HTR-8/SVneo (cell line): ENCODE measurements around the gene ABTB1.
A peak's percentile ranks its signal among the peaks of the same experiment; 100 is the strongest.
"Not testable (repeated sequence)": the region's sequence is repeated elsewhere in the genome, so short reads cannot be mapped to it uniquely, and the experiment has no call there.

Source experiments
- DNase-seq: peaks from one replicate; pipeline ENCODE4 v3.0.0; 2011; ENCODE audit warnings: low spot score, mixed read lengths; ENCODE audit not compliant: insufficient read length
- FAIRE-seq: peaks from 2 replicates; lab custom pipeline; 2011; peaks lifted over from hg19 to GRCh38; lab: Jason Lieb, UNC

The ABTB1 gene

DNA sequence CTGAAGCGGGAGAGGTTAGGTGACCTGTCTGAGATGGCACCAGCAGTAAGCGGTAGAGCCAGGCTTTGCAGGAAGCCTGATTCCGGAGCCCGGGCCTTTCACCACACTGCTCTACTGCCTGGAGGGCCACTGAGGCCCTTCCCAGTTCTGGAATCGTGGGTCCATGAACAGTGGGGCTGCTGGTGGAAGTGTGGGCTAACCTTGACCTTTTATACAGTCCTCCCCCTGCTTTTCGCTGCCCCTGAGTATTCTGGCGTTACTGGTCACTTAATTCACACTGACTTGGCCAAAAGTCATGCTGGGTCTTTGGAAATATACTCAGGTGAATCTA, 2.6 kb upstream of the ABTB1 start:
- FAIRE-seq (no peak), DNase-seq (no peak)

- no peak for FAIRE-seq
- no peak for DNase-seq
Measured at GRCh38 chr3:127670761-127671522, 1.8 kb upstream of the ABTB1 start.

GRCh38 chr3:127671523-127672428, 976 bp upstream of the ABTB1 start:
- peak; percentile 74 for FAIRE-seq
- DNase-seq: no peak

DNA sequence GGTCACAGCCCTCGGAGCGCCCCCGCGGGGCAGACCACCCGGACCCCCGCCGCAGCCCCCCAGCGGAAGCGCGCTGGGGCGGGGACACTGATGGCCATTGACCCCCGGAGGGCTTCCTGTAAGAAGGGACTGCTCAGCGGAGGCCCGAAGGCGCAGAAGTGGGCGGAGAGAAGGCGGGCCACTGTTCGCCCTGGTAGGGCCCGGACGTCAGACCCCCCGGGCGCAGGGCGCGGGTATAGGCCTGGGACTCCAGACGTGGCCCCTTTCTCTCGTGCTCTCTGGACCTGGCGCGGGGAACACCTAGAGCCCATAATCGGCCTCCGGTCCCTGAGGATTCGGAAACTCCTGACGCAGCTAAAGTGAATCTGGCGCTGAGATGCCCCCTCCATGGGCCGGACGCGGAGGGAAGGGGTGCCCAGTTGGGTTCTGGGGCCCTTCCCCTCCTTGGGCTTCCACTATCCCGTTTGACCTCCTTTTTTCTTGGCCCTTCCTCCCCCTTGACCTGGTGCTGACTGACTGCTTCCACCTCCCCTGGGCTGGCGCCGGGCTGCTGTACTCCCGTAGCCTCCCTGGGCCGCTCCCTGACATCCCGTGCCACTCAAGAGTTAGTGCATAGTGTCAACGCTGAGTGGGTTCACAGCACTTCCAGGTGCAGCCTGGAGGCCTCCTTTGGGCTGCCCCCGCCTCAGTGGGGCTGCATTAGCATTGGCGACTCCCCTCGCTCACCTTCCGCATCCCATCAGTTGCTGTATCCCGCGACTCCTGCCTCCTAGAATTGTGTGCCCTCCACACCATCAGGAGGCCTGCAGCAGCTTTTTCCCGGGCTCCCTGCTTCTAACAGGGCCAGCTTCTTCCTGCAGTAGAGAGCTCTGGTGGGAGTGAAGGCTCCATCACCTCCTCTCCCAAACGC, 694 bp downstream of the ABTB1 start:
- FAIRE-seq: no peak
- DNase-seq: no peak

GRCh38 chr3:127674101-127674721, 1.5 kb downstream of the ABTB1 start:
- FAIRE-seq (no peak), DNase-seq (no peak)

DNA sequence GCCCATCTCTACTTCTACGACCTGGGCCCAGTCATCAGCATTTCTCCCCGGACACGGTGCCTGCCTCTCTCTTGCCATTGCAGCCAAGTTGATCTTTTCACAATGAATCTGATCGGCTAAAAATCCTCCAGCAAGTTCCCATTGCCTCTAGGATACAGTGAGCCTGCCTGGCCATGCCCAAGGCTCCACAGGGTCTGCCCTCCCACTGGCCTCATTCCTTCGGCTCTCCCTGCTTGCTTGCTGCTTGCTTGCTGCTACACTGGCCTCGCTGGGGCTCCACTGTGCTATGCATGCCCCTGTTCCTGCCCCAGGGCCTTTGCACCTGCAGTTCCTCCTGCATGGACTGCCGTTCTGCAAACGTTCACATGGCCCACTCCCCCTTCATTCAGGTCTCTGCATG, 2.0 kb downstream of the ABTB1 start:
- no peak for DNase-seq
- no peak for FAIRE-seq

GRCh38 chr3:127675651-127676391, 3.1 kb downstream of the ABTB1 start:
- no peak for FAIRE-seq

DNA sequence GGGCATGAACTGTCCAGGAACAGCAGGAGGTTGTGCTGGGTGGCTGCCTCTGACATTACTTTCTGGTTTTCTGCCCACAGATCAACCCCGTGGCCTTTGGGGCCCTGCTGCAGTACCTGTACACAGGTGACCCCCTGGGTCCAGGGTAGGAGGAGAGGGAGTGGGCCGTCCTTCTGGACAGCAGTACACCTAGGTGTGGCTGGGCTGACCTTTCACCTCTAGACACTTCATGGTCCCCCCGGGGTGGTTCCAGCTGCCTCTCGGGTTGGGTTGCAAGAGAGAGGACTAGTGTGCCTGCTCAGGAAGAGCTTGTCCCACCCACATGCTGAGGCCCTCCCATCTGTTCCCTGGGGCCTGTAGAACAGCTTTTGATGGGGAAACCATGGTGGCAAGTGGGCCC, 3.7 kb downstream of the ABTB1 start:
- FAIRE-seq (no peak), DNase-seq (no peak)

More at GRCh38 chr3:127675651-127676391, 3.1 kb downstream of the ABTB1 start:
- DNase-seq: no peak

DNA sequence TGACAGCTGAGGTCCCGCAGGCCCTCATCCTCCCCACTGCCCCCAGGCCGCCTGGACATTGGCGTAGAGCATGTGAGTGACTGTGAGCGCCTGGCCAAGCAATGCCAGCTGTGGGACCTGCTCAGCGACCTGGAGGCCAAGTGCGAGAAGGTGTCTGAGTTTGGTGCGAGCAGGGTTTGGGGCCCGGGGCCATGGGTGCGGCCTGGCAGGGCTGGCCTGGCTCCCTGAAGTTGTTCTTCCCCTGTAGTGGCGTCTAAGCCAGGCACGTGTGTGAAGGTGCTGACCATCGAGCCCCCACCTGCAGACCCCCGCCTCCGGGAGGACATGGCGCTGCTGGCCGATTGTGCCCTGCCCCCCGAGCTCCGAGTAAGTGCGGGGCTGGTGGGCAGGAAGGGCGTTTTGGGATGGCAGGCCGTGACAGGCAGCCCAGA, 4.2 kb downstream of the ABTB1 start:
- DNase-seq (no peak), FAIRE-seq (no peak)

DNA sequence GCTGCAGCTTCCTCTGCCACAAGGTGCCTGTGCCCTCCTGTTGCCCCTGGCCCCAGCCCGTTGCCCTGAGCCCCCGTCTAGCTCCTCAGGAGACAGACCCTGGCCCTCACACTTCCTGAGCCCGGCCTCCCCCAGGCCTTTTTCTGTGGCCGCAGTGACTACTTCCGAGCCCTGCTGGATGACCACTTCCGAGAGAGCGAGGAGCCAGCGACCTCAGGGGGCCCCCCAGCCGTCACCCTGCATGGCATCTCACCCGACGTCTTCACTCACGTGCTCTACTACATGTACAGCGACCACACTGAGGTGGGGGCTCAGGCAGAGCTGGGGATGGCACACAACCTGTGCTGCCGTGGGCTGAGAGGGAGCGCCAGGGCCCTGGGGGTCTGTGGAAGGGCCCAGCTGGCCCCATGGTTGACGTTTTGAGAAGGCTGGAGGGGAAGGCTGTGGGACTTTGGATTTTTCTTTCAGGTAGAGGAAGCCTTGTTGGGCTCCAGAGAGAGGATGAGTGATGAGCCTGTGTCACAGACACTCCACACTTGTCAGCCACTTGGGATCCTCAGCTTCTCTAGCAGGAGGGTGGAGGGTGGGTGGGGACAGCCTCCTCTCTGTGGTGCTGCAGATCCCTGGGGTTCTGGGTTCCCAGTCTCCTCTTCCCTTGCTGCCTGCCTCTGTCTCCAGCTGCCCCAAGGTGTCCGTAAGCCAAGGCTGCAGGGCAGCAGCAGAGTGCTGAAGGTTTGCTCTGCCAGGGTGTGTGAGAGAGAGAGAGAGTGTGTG, 5.0 kb downstream of the ABTB1 start:
- FAIRE-seq (no peak), DNase-seq (no peak)

GRCh38 chr3:127678315-127678599, 5.5 kb downstream of the ABTB1 start:
- DNase-seq (no peak), FAIRE-seq (no peak)

- no peak for FAIRE-seq
- no peak for DNase-seq
Measured at GRCh38 chr3:127678611-127679533, 6.1 kb downstream of the ABTB1 start.

GRCh38 chr3:127679534-127680145, 6.9 kb downstream of the ABTB1 start:
- DNase-seq (no peak), FAIRE-seq (no peak)

GRCh38 chr3:127680146-127680661, 7.5 kb downstream of the ABTB1 start:
- no peak for FAIRE-seq

DNA sequence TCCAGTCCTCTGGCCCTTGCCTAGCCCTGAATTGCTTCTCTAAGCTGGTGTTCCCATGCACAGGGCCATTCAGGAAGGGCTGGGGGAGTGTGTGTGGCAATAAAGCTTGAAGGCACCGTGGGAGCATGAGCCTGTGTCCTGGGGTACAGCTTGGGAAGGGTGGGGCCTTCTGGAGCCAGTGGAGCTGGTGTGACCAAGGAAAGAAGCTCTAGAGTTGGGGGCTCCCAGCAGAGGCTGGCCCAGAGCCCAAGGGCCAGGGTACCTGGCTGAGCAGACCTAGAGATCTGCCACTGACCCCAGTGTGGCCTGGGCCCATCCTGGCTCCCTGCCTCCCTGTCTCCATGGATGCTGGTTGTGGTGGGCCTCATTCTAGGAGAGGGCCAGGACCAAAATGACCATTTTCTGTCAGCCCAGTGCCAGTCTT, 8.1 kb downstream of the ABTB1 start:
- DNase-seq (no peak), FAIRE-seq (no peak)

More at GRCh38 chr3:127680146-127680661, 7.5 kb downstream of the ABTB1 start:
- no peak for DNase-seq

- not testable (repeated sequence) for FAIRE-seq, DNase-seq
Measured at GRCh38 chr3:127682175-127682554, 9.4 kb downstream of the ABTB1 start.

- DNase-seq (no peak), FAIRE-seq (no peak)
Measured at GRCh38 chr3:127682561-127682960, 9.8 kb downstream of the ABTB1 start.
